HepG2 (cell line): Measurements from ENCODE around the gene BABAM2. TPM values are rescaled to one million over a fixed set of nuclear protein-coding genes. Genes with fewer than 3 reads are reported as not detected.

Source experiments
- ATAC-seq: fragments of 200-7000 bp; cut with Tn5 transposase; 3 replicates; pipeline ENCODE4 v1.9.1; 2020; ENCODE audit warnings: mild to moderate bottlenecking, moderate library complexity
- BruUV-seq: library from RNA; stranded (reverse); fragments of 400-500 nt; replicated peaks from 2 replicates; lab custom pipeline; 2021; lab: Mats Ljungman, UMichigan
- CTCF ChIA-PET: fragments of 300-600 bp; formaldehyde crosslinking; extraction: SDS; loops from one replicate; lab custom pipeline; 2021; ENCODE audit warnings: low total read pairs, inconsistent platforms, low intra/inter-chr PET ratio; lab: Yijun Ruan, JAX
- POLR2A ChIA-PET: fragments of 350-600 bp; sonication (Branson Sonifier 250); formaldehyde crosslinking; loops from one replicate; lab custom pipeline; 2020; ENCODE audit warnings: antibody characterized with exemption, inconsistent platforms; lab: Yijun Ruan, JAX
- DNase-seq: peaks from one replicate; pipeline ENCODE4 v3.0.0-alpha.2; 2015; ENCODE audit warnings: low spot score
- FAIRE-seq: peaks from 3 replicates; lab custom pipeline; 2011; peaks lifted over from hg19 to GRCh38; lab: Jason Lieb, UNC
- H2AFZ ChIP-seq: one replicate; pipeline ENCODE4 v1.6.1; 2011; ENCODE audit warnings: low read length, inconsistent platforms
- H3K27ac ChIP-seq: fragments of 300-600 bp; 3 replicates; pipeline ENCODE4 v1.8.0; 2011; ENCODE audit warnings: mixed run types, mild to moderate bottlenecking, mixed read lengths, low read length, inconsistent platforms; ENCODE audit not compliant: insufficient read depth; ENCODE audit errors: extremely low read length
- H3K27me3 ChIP-seq, 2 experiments: fragments of 200-600 bp in 1 of 2; 2 replicates in 1 of 2; 3 replicates in 1 of 2; pipeline versions ENCODE4 v1.6.0 to v1.8.0; 2011; ENCODE audit warnings: low read length in 2 of 2, mild to moderate bottlenecking in 2 of 2, moderate library complexity in 2 of 2, inconsistent platforms in 1 of 2; ENCODE audit not compliant: insufficient read depth in 2 of 2, control insufficient read depth in 1 of 2
- H3K36me3 ChIP-seq, 2 experiments: fragments of 200-600 bp in 1 of 2; replicated peaks in 1 of 2; 2 replicates in 1 of 2; 3 replicates in 1 of 2; pipeline versions ENCODE4 v1.5.1 to v1.8.0; 2011; ENCODE audit warnings: low read length in 2 of 2, inconsistent platforms in 1 of 2; ENCODE audit not compliant: insufficient read depth in 2 of 2, control insufficient read depth in 1 of 2
- H3K4me1 ChIP-seq: 2 replicates; pipeline ENCODE4 v1.5.1; 2012; ENCODE audit warnings: low read length, inconsistent platforms; ENCODE audit not compliant: insufficient read depth
- H3K4me2 ChIP-seq: 2 replicates; pipeline ENCODE4 v1.6.0; 2011; ENCODE audit warnings: low read depth, low read length, inconsistent platforms
- H3K4me3 ChIP-seq, 3 experiments: fragments of 200-600 bp in 1 of 3; sonication (generic), shearing (Covaris generic) in 1 of 3; replicated peaks in 1 of 3; 2 replicates each; pipeline ENCODE4 v1.5.1; 2011 to 2016; ENCODE audit warnings: low read length in 3 of 3, inconsistent platforms in 2 of 3, low read depth in 2 of 3, mild to moderate bottlenecking in 2 of 3, control low read depth in 1 of 3, mixed read lengths in 1 of 3; ENCODE audit not compliant: insufficient read depth in 1 of 3
- H3K79me2 ChIP-seq: one replicate; pipeline ENCODE4 v1.6.1; 2011; ENCODE audit warnings: low read length, inconsistent platforms; ENCODE audit not compliant: insufficient read depth
- H3K9ac ChIP-seq: 2 replicates; pipeline ENCODE4 v1.6.0; 2011; ENCODE audit warnings: mild to moderate bottlenecking, low read depth, low read length, inconsistent platforms; ENCODE audit not compliant: insufficient read depth
- H3K9me3 ChIP-seq: 2 replicates; pipeline ENCODE4 v1.5.1; 2012; ENCODE audit warnings: mild to moderate bottlenecking, low read length
- H4K20me1 ChIP-seq: 2 replicates; pipeline ENCODE4 v1.6.0; 2011; ENCODE audit warnings: inconsistent platforms, mild to moderate bottlenecking, low read length, moderate library complexity; ENCODE audit not compliant: insufficient read depth
- GABPA ChIP-seq, 2 experiments: IDR thresholded peaks; 2 replicates each; pipeline ENCODE4 v1.6.1; 2011 to 2016; ENCODE audit warnings: low read depth in 2 of 2, low read length in 1 of 2, missing biosample characterization in 1 of 2, missing genetic modification characterization in 1 of 2
- GTF2F1 ChIP-seq: fragments of 150-350 bp; IDR thresholded peaks from 2 replicates; pipeline ENCODE4 v1.6.1; 2014; ENCODE audit warnings: low read length
- JDP2 ChIP-seq: sonication (generic); formaldehyde crosslinking; IDR thresholded peaks from 2 replicates; pipeline ENCODE4 v1.8.1; 2022; ENCODE audit warnings: missing genetic modification reagents, borderline replicate concordance
- KMT2B ChIP-seq: IDR thresholded peaks from 2 replicates; pipeline ENCODE4 v1.6.1; 2016; ENCODE audit warnings: missing genetic modification reagents, missing compliant biosample characterization
- NFE2L2 ChIP-seq: fragments of 150-350 bp; IDR thresholded peaks from 2 replicates; pipeline ENCODE4 v1.6.1; 2014; ENCODE audit warnings: low read length
- TBP ChIP-seq: sonication (generic); formaldehyde crosslinking; IDR thresholded peaks from 2 replicates; pipeline ENCODE4 v1.5.0; 2020; ENCODE audit warnings: missing genetic modification reagents
- TBX2 ChIP-seq: sonication (generic); formaldehyde crosslinking; IDR thresholded peaks from 2 replicates; pipeline ENCODE4 v1.5.0; 2020; ENCODE audit warnings: missing genetic modification reagents, mild to moderate bottlenecking, borderline replicate concordance
- ZFP90 ChIP-seq: sonication (generic); formaldehyde crosslinking; IDR thresholded peaks from 2 replicates; pipeline ENCODE4 v1.8.0; 2022; ENCODE audit warnings: missing genetic modification reagents, mild to moderate bottlenecking, inconsistent platforms, borderline replicate concordance
- ZNF33B ChIP-seq: sonication (generic); formaldehyde crosslinking; IDR thresholded peaks from 2 replicates; pipeline ENCODE4 v1.5.1; 2020; ENCODE audit warnings: mild to moderate bottlenecking, missing genetic modification reagents
- ZNF460 ChIP-seq: sonication (generic); formaldehyde crosslinking; IDR thresholded peaks from 2 replicates; pipeline ENCODE4 v1.5.1; 2020; ENCODE audit warnings: missing genetic modification reagents, mild to moderate bottlenecking, borderline replicate concordance
- ZSCAN9 ChIP-seq: IDR thresholded peaks from 2 replicates; pipeline ENCODE4 v1.6.1; 2016; ENCODE audit warnings: borderline replicate concordance
- WGBS: methylation state at CpG from one replicate; pipeline ENCODE4 v1.1.6; 2017; ENCODE audit warnings: low lambda C conversion rate; 5-methylcytosine and 5-hydroxymethylcytosine counted together
- in situ Hi-C: cut with HindIII; loops from 2 replicates; pipeline ENCODE4 v1.10.0; 2017; ENCODE audit warnings: low pct_unique_long_range_greater_than_20kb; ENCODE audit not compliant: extremely low pct_ligation_motif_present
- intact Hi-C: fragments of 100-400 bp; cut with micrococcal nuclease; formaldehyde crosslinking; loops from one replicate; pipeline ENCODE4 v1.10.0; 2022; ENCODE audit not compliant: unreplicated experiment
- polyA plus RNA-seq, 8 experiments: library from polyadenylated mRNA; depleted of rRNA in 3 of 8; stranded (reverse) in 7 of 8; unstranded in 1 of 8; fragments of >200 nt; fragmentation: Illumina TruSeq in 4 of 8; extraction: Trizol in 4 of 8; gene quantifications; 2 replicates each; pipeline versions ENCODE4 v1.2.1 to v1.2.3, GENCODE V29; 2011 to 2016; ENCODE audit warnings: low read depth in 4 of 8, missing spikeins in 1 of 8, mixed read lengths in 1 of 8; ENCODE audit not compliant: insufficient read depth in 1 of 8
- total RNA-seq, 5 experiments: library from RNA; depleted of rRNA; stranded (reverse); fragments of >200 nt; fragmentation: Illumina TruSeq; extraction: Trizol; gene quantifications; 2 replicates each; pipeline ENCODE4 v1.2.3, GENCODE V29; 2016; ENCODE audit warnings: low read depth in 1 of 5
- TF ChIP-seq, protein P1 (sequence below): sonication (generic); formaldehyde crosslinking; IDR thresholded peaks from 2 replicates; pipeline ENCODE4 v1.4.0; 2020; ENCODE audit warnings: missing genetic modification reagents, borderline replicate concordance
- TF ChIP-seq, protein P2 (sequence below): sonication (generic); formaldehyde crosslinking; IDR thresholded peaks from 2 replicates; pipeline ENCODE4 v1.5.1; 2020; ENCODE audit warnings: mild to moderate bottlenecking, missing genetic modification reagents

BABAM2 gene
- total and polyA plus RNA-seq, 2 of the 13 experiments (the other 11 are each of a cell fraction or from before 2014, with no cell fraction given) = 24.9 to 28.0 TPM

- TF ChIP-seq, protein P1, sequence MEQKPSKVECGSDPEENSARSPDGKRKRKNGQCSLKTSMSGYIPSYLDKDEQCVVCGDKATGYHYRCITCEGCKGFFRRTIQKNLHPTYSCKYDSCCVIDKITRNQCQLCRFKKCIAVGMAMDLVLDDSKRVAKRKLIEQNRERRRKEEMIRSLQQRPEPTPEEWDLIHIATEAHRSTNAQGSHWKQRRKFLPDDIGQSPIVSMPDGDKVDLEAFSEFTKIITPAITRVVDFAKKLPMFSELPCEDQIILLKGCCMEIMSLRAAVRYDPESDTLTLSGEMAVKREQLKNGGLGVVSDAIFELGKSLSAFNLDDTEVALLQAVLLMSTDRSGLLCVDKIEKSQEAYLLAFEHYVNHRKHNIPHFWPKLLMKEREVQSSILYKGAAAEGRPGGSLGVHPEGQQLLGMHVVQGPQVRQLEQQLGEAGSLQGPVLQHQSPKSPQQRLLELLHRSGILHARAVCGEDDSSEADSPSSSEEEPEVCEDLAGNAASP (CRISPR knock-in tag) = no peak
- TF ChIP-seq TBP (CRISPR knock-in tag) (no peak), GTF2F1 (no peak), ZNF460 (CRISPR knock-in tag) (no peak), JDP2 (CRISPR knock-in tag) (no peak), KMT2B (no peak), NFE2L2 (no peak), ZNF33B (CRISPR knock-in tag) (no peak), ZSCAN9 (CRISPR knock-in tag) (no peak), TBX2 (CRISPR knock-in tag) (no peak), GABPA (IDR thresholded peaks at IDR 0.05; ENCODE audit: low read depth, low read length) (no peak), GABPA (CRISPR knock-in tag; IDR thresholded peaks at IDR 0.05; ENCODE audit: low read depth) (no peak), ZFP90 (no peak)
- TF ChIP-seq, protein P2, sequence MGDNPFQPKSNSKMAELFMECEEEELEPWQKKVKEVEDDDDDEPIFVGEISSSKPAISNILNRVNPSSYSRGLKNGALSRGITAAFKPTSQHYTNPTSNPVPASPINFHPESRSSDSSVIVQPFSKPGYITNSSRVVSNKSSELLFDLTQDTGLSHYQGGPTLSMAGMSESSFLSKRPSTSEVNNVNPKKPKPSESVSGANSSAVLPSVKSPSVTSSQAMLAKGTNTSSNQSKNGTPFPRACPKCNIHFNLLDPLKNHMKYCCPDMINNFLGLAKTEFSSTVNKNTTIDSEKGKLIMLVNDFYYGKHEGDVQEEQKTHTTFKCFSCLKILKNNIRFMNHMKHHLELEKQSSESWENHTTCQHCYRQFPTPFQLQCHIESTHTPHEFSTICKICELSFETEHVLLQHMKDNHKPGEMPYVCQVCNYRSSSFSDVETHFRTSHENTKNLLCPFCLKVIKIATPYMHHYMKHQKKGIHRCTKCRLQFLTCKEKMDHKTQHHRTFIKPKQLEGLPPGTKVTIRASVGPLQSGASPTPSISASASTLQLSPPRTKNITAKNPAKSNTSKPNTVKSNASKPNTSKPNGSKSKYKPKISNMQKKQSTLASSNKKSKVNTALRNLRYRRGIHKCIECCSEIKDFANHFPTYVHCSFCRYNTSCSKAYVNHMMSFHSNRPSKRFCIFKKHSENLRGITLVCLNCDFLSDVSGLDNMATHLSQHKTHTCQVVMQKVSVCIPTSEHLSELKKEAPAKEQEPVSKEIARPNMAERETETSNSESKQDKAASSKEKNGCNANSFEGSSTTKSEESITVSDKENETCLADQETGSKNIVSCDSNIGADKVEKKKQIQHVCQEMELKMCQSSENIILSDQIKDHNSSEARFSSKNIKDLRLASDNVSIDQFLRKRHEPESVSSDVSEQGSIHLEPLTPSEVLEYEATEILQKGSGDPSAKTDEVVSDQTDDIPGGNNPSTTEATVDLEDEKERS (CRISPR knock-in tag) = no peak
- BruUV-seq = no TSS peak
- Histone ChIP-seq H3K9ac (no peak overlapping the region), H2AFZ (no peak overlapping the region), H3K27ac (no peak overlapping the region), H3K36me3 (no peaks in the 10 kb centered on the region), H3K4me3 (no peak overlapping the region), H3K4me2 (no peak overlapping the region), H4K20me1 (no peaks in the 10 kb centered on the region), H3K79me2 (no peaks in the 10 kb centered on the region), H3K9me3 (no peaks in the 10 kb centered on the region), H3K4me1 (peaks cover 23% of the 10 kb centered on the region), H3K27me3 (no peaks in the 10 kb centered on the region)
- ChIA-PET POLR2A (no interaction called here), CTCF (no interaction called here)
- DNase-seq (no peak), FAIRE-seq (peak; percentile 40), ATAC-seq (no peak)
- 96% methylated on average over 2 of the region's 2 CpGs for WGBS
- intact Hi-C loops (no loop called here), in situ Hi-C loops (no loop called here)
Measured at GRCh38 chr2:28317390-28317789, 426.9 kb downstream of the BABAM2 start.
